ENCODE data around the gene ABCF1.

DNA sequence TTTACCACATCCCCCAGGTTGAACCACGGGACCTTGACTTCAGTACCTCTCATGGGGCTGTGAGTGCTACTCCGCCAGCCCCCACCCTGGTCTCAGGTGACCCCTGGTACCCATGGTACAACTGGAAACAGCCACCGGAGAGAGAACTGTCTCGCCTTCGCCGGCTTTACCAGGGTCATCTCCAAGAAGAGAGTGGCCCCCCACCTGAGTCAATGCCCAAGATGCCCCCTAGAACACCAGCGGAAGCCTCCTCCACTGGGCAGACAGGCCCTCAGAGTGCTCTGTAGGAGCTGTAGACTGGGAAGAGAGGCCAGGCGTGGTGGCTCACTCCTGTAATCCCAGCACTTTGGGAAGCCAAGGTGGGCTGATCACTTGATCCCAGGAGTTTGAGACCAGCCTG, 54.3 kb downstream of the ABCF1 start:
- TF ChIP-seq CSDC2 (CRISPR knock-in tag; IDR thresholded peaks at IDR 0.05) (no peak), ZNF565 (CRISPR knock-in tag; conservative IDR thresholded peaks at IDR 0.05; ENCODE audit: low read depth) (no peak), ESRRG (CRISPR knock-in tag; IDR thresholded peaks at IDR 0.05) (no peak), TCF4 (CRISPR knock-in tag; IDR thresholded peaks at IDR 0.05; ENCODE audit: borderline replicate concordance) (no peak), ZFP3 (CRISPR knock-in tag; IDR thresholded peaks at IDR 0.05) (no peak), GLIS3 (CRISPR knock-in tag; IDR thresholded peaks at IDR 0.05) (no peak), ZC3H10 (CRISPR knock-in tag; IDR thresholded peaks at IDR 0.05) (no peak), TOX (CRISPR knock-in tag; IDR thresholded peaks at IDR 0.05; ENCODE audit: borderline replicate concordance) (no peak), ZFP30 (CRISPR knock-in tag; IDR thresholded peaks at IDR 0.05) (no peak), RARB (CRISPR knock-in tag; IDR thresholded peaks at IDR 0.05) (no peak)
- TF ChIP-seq, protein P1, sequence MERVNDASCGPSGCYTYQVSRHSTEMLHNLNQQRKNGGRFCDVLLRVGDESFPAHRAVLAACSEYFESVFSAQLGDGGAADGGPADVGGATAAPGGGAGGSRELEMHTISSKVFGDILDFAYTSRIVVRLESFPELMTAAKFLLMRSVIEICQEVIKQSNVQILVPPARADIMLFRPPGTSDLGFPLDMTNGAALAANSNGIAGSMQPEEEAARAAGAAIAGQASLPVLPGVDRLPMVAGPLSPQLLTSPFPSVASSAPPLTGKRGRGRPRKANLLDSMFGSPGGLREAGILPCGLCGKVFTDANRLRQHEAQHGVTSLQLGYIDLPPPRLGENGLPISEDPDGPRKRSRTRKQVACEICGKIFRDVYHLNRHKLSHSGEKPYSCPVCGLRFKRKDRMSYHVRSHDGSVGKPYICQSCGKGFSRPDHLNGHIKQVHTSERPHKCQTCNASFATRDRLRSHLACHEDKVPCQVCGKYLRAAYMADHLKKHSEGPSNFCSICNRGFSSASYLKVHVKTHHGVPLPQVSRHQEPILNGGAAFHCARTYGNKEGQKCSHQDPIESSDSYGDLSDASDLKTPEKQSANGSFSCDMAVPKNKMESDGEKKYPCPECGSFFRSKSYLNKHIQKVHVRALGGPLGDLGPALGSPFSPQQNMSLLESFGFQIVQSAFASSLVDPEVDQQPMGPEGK (CRISPR knock-in tag; IDR thresholded peaks at IDR 0.05; ENCODE audit: borderline replicate concordance) = no peak
